CD4-positive, alpha-beta memory T cell (primary cell): ENCODE results near the gene CPSF7. TPM values are rescaled to one million over a fixed set of nuclear protein-coding genes. Genes with fewer than 3 reads are reported as not detected.

Source experiments
- CTCF ChIA-PET: fragments of 350-600 bp; sonication (Branson Sonifier 250); formaldehyde crosslinking; loops from one replicate; lab custom pipeline; 2021; ENCODE audit warnings: inconsistent platforms; ENCODE audit not compliant: partially characterized antibody; lab: Charles Lee
- POLR2A ChIA-PET: fragments of 350-600 bp; sonication (Branson Sonifier 250); formaldehyde crosslinking; loops from one replicate; lab custom pipeline; 2021; ENCODE audit not compliant: partially characterized antibody; lab: Charles Lee
- DNase-seq, 5 donors: peaks; one replicate each; pipeline versions ENCODE4 v3.0.0 to v3.0.0-alpha.2; 2020 to 2022; ENCODE audit warnings: mixed read lengths in 1 of 5
- H3K27ac ChIP-seq: one replicate; pipeline ENCODE4 v1.7.0; 2013; ENCODE audit warnings: low read depth, low read length
- H3K27me3 ChIP-seq: 2 replicates; pipeline ENCODE4 v1.7.0; 2013; ENCODE audit warnings: mild to moderate bottlenecking, low read length, moderate library complexity; ENCODE audit not compliant: insufficient read depth
- H3K36me3 ChIP-seq: 2 replicates; pipeline ENCODE4 v1.7.0; 2013; ENCODE audit warnings: mild to moderate bottlenecking, low read length, moderate library complexity; ENCODE audit not compliant: insufficient read depth
- H3K4me1 ChIP-seq: 2 replicates; pipeline ENCODE4 v1.7.0; 2013; ENCODE audit warnings: mild to moderate bottlenecking, low read length, moderate library complexity; ENCODE audit not compliant: insufficient read depth
- H3K4me3 ChIP-seq, 2 donors: one replicate each; pipeline ENCODE4 v1.7.0; 2013; ENCODE audit warnings: low read length in 2 of 2, mild to moderate bottlenecking in 1 of 2
- H3K9me3 ChIP-seq, 2 donors: one replicate each; pipeline ENCODE4 v1.7.0; 2013; ENCODE audit warnings: low read length in 2 of 2, control low read depth in 1 of 2; ENCODE audit not compliant: control insufficient read depth in 1 of 2
- H3K27ac Mint-ChIP-seq, 7 donors: one replicate each; pipeline ENCODE4 v1.8.0; 2020 to 2021; ENCODE audit warnings: mixed read lengths in 7 of 7, mild to moderate bottlenecking in 6 of 7, inconsistent platforms in 3 of 7, moderate library complexity in 3 of 7
- H3K27me3 Mint-ChIP-seq, 2 donors: one replicate each; pipeline ENCODE4 v1.8.0; 2020 to 2021; ENCODE audit warnings: mixed read lengths in 2 of 2
- H3K36me3 Mint-ChIP-seq, 2 donors: one replicate each; pipeline ENCODE4 v1.8.0; 2020 to 2021; ENCODE audit warnings: mixed read lengths in 2 of 2, inconsistent platforms in 1 of 2, mild to moderate bottlenecking in 1 of 2
- H3K4me1 Mint-ChIP-seq, 4 donors: one replicate each; pipeline ENCODE4 v1.8.0; 2020 to 2021; ENCODE audit warnings: mixed read lengths in 4 of 4, mild to moderate bottlenecking in 1 of 4
- H3K4me3 Mint-ChIP-seq, 8 donors: one replicate each; pipeline ENCODE4 v1.8.0; 2020 to 2021; ENCODE audit warnings: mixed read lengths in 8 of 8, mild to moderate bottlenecking in 7 of 8, moderate library complexity in 6 of 8, inconsistent platforms in 3 of 8
- H3K9me3 Mint-ChIP-seq, 8 donors: one replicate each; pipeline ENCODE4 v1.8.0; 2020 to 2021; ENCODE audit warnings: mixed read lengths in 8 of 8, mild to moderate bottlenecking in 5 of 8, inconsistent platforms in 3 of 8, moderate library complexity in 1 of 8
- intact Hi-C: fragments of 100-400 bp; cut with micrococcal nuclease; formaldehyde crosslinking; loops from one replicate; pipeline ENCODE4 v1.15.1; 2023
- polyA plus RNA-seq, 2 donors: library from polyadenylated mRNA; unstranded; fragments of 300-500 nt; fragmentation: Illumina TruSeq; gene quantifications; one replicate each; pipeline ENCODE4 v1.2.3, GENCODE V29; 2021
- total RNA-seq, 2 experiments: library from RNA; stranded (reverse); gene quantifications; one replicate each; pipeline ENCODE4 v1.2.3, GENCODE V29; 2021

The CPSF7 gene
- total and polyA plus RNA-seq, 4 experiments from 2014 or later: 19.9 to 149 (median 89.4) TPM

GRCh38 chr11:61368646-61369045 lies 61.1 kb downstream of the CPSF7 start:
- Histone ChIP-seq H3K4me3 (no peak overlapping the region), H3K36me3 (peaks cover 53% of the 10 kb centered on the region), H3K9me3 (no peaks in the 10 kb centered on the region), H3K4me1 (peaks cover 3% of the 10 kb centered on the region), H3K27ac (no peak overlapping the region), H3K27me3 (no peaks in the 10 kb centered on the region)
- Mint-ChIP-seq H3K27me3 (no peaks in the 10 kb centered on the region), H3K4me3 (no peak overlapping the region), H3K9me3 (no peaks in the 10 kb centered on the region), H3K4me1 (peaks cover 2 to 4% (median 3%) of the 10 kb centered on the region in 4 donors), H3K36me3 (peaks cover 7 to 52% of the 10 kb centered on the region in 2 donors), H3K27ac (peak overlapping the region in 1 of 7 donors; percentile 57)
- intact Hi-C loops: no loop called here
- ChIA-PET POLR2A (interaction anchor here (2.2 kb wide), 1 partner anchor 23 kb away, joined by 13 read pairs; the partner anchor contains the start of gene TMEM216), CTCF (interaction anchor here (2.2 to 4.2 kb wide), 2 partner anchors 17 to 33 kb away, joined by 10 to 23 read pairs; no protein-coding TSS in a partner anchor)
- no peak for DNase-seq

DNA sequence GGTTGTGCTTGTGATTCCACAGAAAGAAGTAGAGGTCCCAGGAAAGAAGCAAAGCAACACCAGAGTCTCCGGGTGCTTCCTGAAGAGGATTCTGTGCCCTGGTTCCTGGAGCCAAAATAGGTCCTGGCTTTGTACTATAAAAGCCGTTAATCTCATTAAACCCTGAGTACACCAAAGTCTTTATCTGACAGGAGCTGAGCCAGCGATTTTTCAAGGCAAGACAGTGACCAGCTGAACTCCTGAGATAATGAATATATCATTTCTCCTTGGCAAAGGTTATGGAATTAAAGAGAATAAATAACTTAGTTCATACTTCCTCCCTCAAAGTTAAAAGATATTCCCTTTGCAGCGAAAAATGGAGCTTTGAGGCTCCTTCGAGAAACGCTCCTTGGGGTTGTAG lies 62.4 kb downstream of the CPSF7 start:
- Histone ChIP-seq H3K36me3 (peaks cover 53% of the 10 kb centered on the region), H3K27ac (no peak overlapping the region), H3K27me3 (no peaks in the 10 kb centered on the region), H3K4me3 (no peak overlapping the region), H3K4me1 (peaks cover 14% of the 10 kb centered on the region), H3K9me3 (no peaks in the 10 kb centered on the region)
- peaks cover 9 to 17% (median 13%) of the 10 kb centered on the region in 4 donors for H3K4me1 Mint-ChIP-seq
- intact Hi-C loops: no loop called here
- no peak overlapping the region for H3K27ac Mint-ChIP-seq
- DNase-seq: no peak
- peaks cover 7 to 61% of the 10 kb centered on the region in 2 donors for H3K36me3 Mint-ChIP-seq
- POLR2A ChIA-PET: interaction anchor here (0.9 to 1.1 kb wide), 2 partner anchors 34 to 62 kb away, joined by 3 to 4 read pairs; partner anchors contain the start of genes CPSF7 and SDHAF2
- no peaks in the 10 kb centered on the region for H3K9me3 Mint-ChIP-seq
- CTCF ChIA-PET: interaction anchor here (1.1 to 4.2 kb wide), 3 partner anchors 18 to 36 kb away, joined by 5 to 23 read pairs (median 5); no protein-coding TSS in a partner anchor
- no peak overlapping the region for H3K4me3 Mint-ChIP-seq
- H3K27me3 Mint-ChIP-seq: no peaks in the 10 kb centered on the region

- ChIA-PET CTCF (interaction anchor here (1.5 to 7.1 kb wide), 6 partner anchors 18 to 71 kb away, joined by 3 to 92 read pairs (median 20); partner anchors contain the start of genes DDB1 and TKFC), POLR2A (interaction anchor here (0.5 to 6.3 kb wide), 3 partner anchors 31 to 449 kb away, joined by 4 to 97 read pairs (median 5); partner anchors contain the start of genes CPSF7, DDB1, SDHAF2 and TKFC)
- DNase-seq: no peak
- H3K27ac ChIP-seq: no peak overlapping the region
- Mint-ChIP-seq H3K27ac (peak overlapping the region in 5 of 7 donors; percentile 49 to 99 (median 92)), H3K9me3 (peaks cover 0 to 3% (median 0%) of the 10 kb centered on the region in 8 donors), H3K4me3 (peak overlapping the region in 6 of 8 donors; percentile 48 to 100 (median 94)), H3K27me3 (no peaks in the 10 kb centered on the region), H3K36me3 (peaks cover 7 to 56% of the 10 kb centered on the region in 2 donors), H3K4me1 (peaks cover 18 to 46% (median 30%) of the 10 kb centered on the region in 4 donors)
- no peak overlapping the region for H3K4me3 ChIP-seq
- peaks cover 42% of the 10 kb centered on the region for H3K36me3 ChIP-seq
- no peaks in the 10 kb centered on the region for H3K9me3 ChIP-seq
- intact Hi-C loops: no loop called here
- H3K27me3 ChIP-seq: no peaks in the 10 kb centered on the region
- peaks cover 27% of the 10 kb centered on the region for H3K4me1 ChIP-seq
These were observed 65.6 kb downstream of the CPSF7 start for GRCh38 chr11:61364012-61364675.

- H3K4me1 Mint-ChIP-seq: peaks cover 21 to 50% (median 32%) of the 10 kb centered on the region in 4 donors
- CTCF ChIA-PET: interaction anchor here (1.0 to 7.1 kb wide), 10 partner anchors 14 to 73 kb away, joined by 3 to 92 read pairs (median 6); partner anchors contain the start of genes DDB1, TKFC and TMEM216
These were observed 67.3 kb downstream of the CPSF7 start for GRCh38 chr11:61362542-61362875.

GRCh38 chr11:61361741-61362541 lies 67.8 kb downstream of the CPSF7 start, which contains the start of the genes CYB561A3 and TMEM138:
TSS of gene CYB561A3 (minus strand) at chr11:61361882. CDS start at chr11:61356713, 5,169 bp downstream.
TSS of gene TMEM138 (plus strand) at chr11:61362374. CDS start at chr11:61364391, 2,017 bp downstream.
- Histone ChIP-seq H3K4me3 (peak within 1 kb of the TSS; percentile 87 to 95), H3K27me3 (no peaks in the 10 kb centered on the region), H3K9me3 (no peaks in the 10 kb centered on the region), H3K4me1 (peaks cover 27% of the 10 kb centered on the region), H3K27ac (peak within 1 kb of the TSS; percentile 95), H3K36me3 (peaks cover 23% of the 10 kb centered on the region)
- ChIA-PET POLR2A (interaction anchor here (0.6 to 6.3 kb wide), 26 partner anchors 9 to 1479 kb away, joined by 3 to 97 read pairs (median 6); partner anchors contain the start of genes CD6, CPSF7, DDB1 and EEF1G), CTCF (interaction anchor here (1.0 to 7.1 kb wide), 10 partner anchors 8 to 73 kb away, joined by 3 to 92 read pairs (median 4); partner anchors contain the start of genes DDB1, TKFC and TMEM216)
- peaks cover under 1 to 36% of the 10 kb centered on the region in 2 donors for H3K36me3 Mint-ChIP-seq
- H3K27ac Mint-ChIP-seq: peak within 1 kb of the TSS; percentile 92 to 100 (median 99)
- H3K4me3 Mint-ChIP-seq: peak within 1 kb of the TSS; percentile 93 to 100 (median 98)
- intact Hi-C loops: loop anchor here (1.0 to 2.0 kb wide), 3 partner anchors 29 to 69 kb away; partner anchors contain the start of genes DDB1, SDHAF2, TKFC and TMEM216
- H3K27me3 Mint-ChIP-seq: no peaks in the 10 kb centered on the region
- DNase-seq: peak; percentile 83 to 90 (median 85)
- H3K9me3 Mint-ChIP-seq: peaks cover 0 to 3% (median 0%) of the 10 kb centered on the region in 8 donors
- H3K4me1 Mint-ChIP-seq: peaks cover 21 to 51% (median 33%) of the 10 kb centered on the region in 4 donors

More at GRCh38 chr11:61362542-61362875, 67.3 kb downstream of the CPSF7 start:
- peaks cover 4 to 42% of the 10 kb centered on the region in 2 donors for H3K36me3 Mint-ChIP-seq
- intact Hi-C loops: loop anchor here (1.0 to 2.0 kb wide), 3 partner anchors 29 to 68 kb away; partner anchors contain the start of genes DDB1, SDHAF2, TKFC and TMEM216
- Histone ChIP-seq H3K27me3 (no peaks in the 10 kb centered on the region), H3K4me3 (peak overlapping the region; percentile 87 to 95), H3K27ac (peak overlapping the region; percentile 95), H3K4me1 (peaks cover 27% of the 10 kb centered on the region), H3K36me3 (peaks cover 29% of the 10 kb centered on the region), H3K9me3 (no peaks in the 10 kb centered on the region)
- peak overlapping the region; percentile 93 to 100 (median 98) for H3K4me3 Mint-ChIP-seq
- peaks cover 0 to 3% (median 0%) of the 10 kb centered on the region in 8 donors for H3K9me3 Mint-ChIP-seq
- DNase-seq: peak in 4 of 5 donors; percentile 56 to 74 (median 60)
- H3K27me3 Mint-ChIP-seq: no peaks in the 10 kb centered on the region
- H3K27ac Mint-ChIP-seq: peak overlapping the region; percentile 92 to 100 (median 99)
- POLR2A ChIA-PET: interaction anchor here (0.6 to 6.3 kb wide), 22 partner anchors 9 to 1479 kb away, joined by 3 to 97 read pairs (median 6); partner anchors contain the start of genes CPSF7, DDB1, EEF1G and HNRNPUL2

DNA sequence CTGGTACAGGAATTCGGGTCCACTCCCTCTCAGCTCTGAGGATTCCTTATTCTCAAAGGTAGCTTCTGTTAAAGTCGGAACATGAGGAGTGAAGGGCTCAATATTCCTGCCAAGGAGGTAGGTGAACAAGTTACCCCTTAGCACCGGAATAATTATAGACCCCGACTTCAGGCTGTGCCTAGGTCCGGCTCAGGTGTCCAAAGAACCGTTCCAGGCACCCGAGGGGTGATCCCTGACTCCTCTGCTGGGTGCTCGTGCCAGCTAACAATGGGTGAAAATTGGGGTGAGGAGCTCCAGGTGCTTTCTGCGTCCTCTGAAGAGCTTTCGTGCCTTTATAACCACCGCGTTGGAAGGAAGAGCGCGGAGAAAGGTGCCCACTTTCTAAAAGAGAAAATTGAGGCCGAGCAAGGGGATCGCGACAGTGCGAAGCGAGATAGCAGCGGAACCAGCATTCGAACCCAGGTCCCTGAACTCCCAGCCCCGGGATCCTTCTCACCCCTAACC lies 68.5 kb downstream of the CPSF7 start:
- H3K9me3 ChIP-seq: no peaks in the 10 kb centered on the region
- CTCF ChIA-PET: interaction anchor here (1.4 to 7.1 kb wide), 6 partner anchors 9 to 74 kb away, joined by 3 to 92 read pairs (median 14); partner anchors contain the start of genes DDB1, TKFC and TMEM216
- H3K4me1 ChIP-seq: peaks cover 27% of the 10 kb centered on the region
- no peaks in the 10 kb centered on the region for H3K27me3 ChIP-seq
- peaks cover 0 to 3% (median 0%) of the 10 kb centered on the region in 8 donors for H3K9me3 Mint-ChIP-seq
- peaks cover 17% of the 10 kb centered on the region for H3K36me3 ChIP-seq
- peak overlapping the region; percentile 93 to 100 (median 98) for H3K4me3 Mint-ChIP-seq
- peak overlapping the region; percentile 92 to 100 (median 99) for H3K27ac Mint-ChIP-seq
- no peaks in the 10 kb centered on the region for H3K27me3 Mint-ChIP-seq
- H3K36me3 Mint-ChIP-seq: peaks cover 0 to 36% of the 10 kb centered on the region in 2 donors
- peak overlapping the region; percentile 87 to 95 for H3K4me3 ChIP-seq
- H3K27ac ChIP-seq: peak overlapping the region; percentile 95
- peaks cover 23 to 51% (median 35%) of the 10 kb centered on the region in 4 donors for H3K4me1 Mint-ChIP-seq
- intact Hi-C loops: no loop called here
- POLR2A ChIA-PET: interaction anchor here (1.0 to 6.3 kb wide), 17 partner anchors 9 to 1480 kb away, joined by 3 to 97 read pairs (median 7); partner anchors contain the start of genes CD6, CPSF7, DDB1 and EEF1G
- DNase-seq: no peak
